ENCODE measurements around the gene NEO1. TPM values are rescaled to one million over a fixed set of nuclear protein-coding genes. Genes with fewer than 3 reads are reported as not detected.

NEO1 gene
- total and polyA plus RNA-seq, 2 of the 13 experiments (the other 11 are each of a cell fraction or from before 2014, with no cell fraction given), result 8.4 to 11.0 TPM

- TF ChIP-seq, protein P1, sequence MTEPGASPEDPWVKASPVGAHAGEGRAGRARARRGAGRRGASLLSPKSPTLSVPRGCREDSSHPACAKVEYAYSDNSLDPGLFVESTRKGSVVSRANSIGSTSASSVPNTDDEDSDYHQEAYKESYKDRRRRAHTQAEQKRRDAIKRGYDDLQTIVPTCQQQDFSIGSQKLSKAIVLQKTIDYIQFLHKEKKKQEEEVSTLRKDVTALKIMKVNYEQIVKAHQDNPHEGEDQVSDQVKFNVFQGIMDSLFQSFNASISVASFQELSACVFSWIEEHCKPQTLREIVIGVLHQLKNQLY (CRISPR knock-in tag; IDR thresholded peaks at IDR 0.05), result no peak
- TF ChIP-seq NBN (conservative IDR thresholded peaks at IDR 0.05) (no peak), RCOR2 (CRISPR knock-in tag; IDR thresholded peaks at IDR 0.05) (no peak), CREBL2 (CRISPR knock-in tag; IDR thresholded peaks at IDR 0.05; ENCODE audit: borderline replicate concordance) (no peak), KLF12 (CRISPR knock-in tag; IDR thresholded peaks at IDR 0.05; ENCODE audit: borderline replicate concordance) (no peak), GATAD2A (CRISPR knock-in tag; IDR thresholded peaks at IDR 0.05) (0 out of 2 replicates have a peak, but pooled peaks have one; percentile 19), ZNF782 (CRISPR knock-in tag; IDR thresholded peaks at IDR 0.05; ENCODE audit: borderline replicate concordance) (no peak), ZNF841 (CRISPR knock-in tag; IDR thresholded peaks at IDR 0.05; ENCODE audit: borderline replicate concordance) (no peak), ZFP37 (CRISPR knock-in tag; IDR thresholded peaks at IDR 0.05; ENCODE audit: borderline replicate concordance) (no peak), ZNF616 (CRISPR knock-in tag; IDR thresholded peaks at IDR 0.05; ENCODE audit: low read depth) (no peak), SETDB1 (CRISPR knock-in tag; IDR thresholded peaks at IDR 0.05; ENCODE audit: borderline replicate concordance) (no peak), JUND (CRISPR knock-in tag; IDR thresholded peaks at IDR 0.05) (no peak), KDM6A (CRISPR knock-in tag; IDR thresholded peaks at IDR 0.05; ENCODE audit: low read depth) (no peak), FOSL1 (CRISPR knock-in tag; IDR thresholded peaks at IDR 0.05; ENCODE audit: borderline replicate concordance) (no peak), ARID3A (IDR thresholded peaks at IDR 0.05; ENCODE audit: low read depth, low read length) (no peak), FIP1L1 (IDR thresholded peaks at IDR 0.05; ENCODE audit: borderline replicate concordance, insufficient read depth, low read depth, low read length) (no peak), HCFC1 (IDR thresholded peaks at IDR 0.05; ENCODE audit: low read depth, low read length) (no peak), FOXA1 (IDR thresholded peaks at IDR 0.05) (no peak), FOXA1 (CRISPR knock-in tag; IDR thresholded peaks at IDR 0.05) (0 out of 2 replicates have a peak, but pooled peaks have one; percentile 42), BRD4 (CRISPR knock-in tag; IDR thresholded peaks at IDR 0.05) (no peak), ZNF431 (CRISPR knock-in tag; IDR thresholded peaks at IDR 0.05; ENCODE audit: borderline replicate concordance, low read depth) (no peak), RARA (CRISPR knock-in tag; IDR thresholded peaks at IDR 0.05) (no peak), ZFX (CRISPR knock-in tag; IDR thresholded peaks at IDR 0.05; ENCODE audit: low read depth) (no peak), SRY (CRISPR knock-in tag; IDR thresholded peaks at IDR 0.05) (no peak), KDM5A (IDR thresholded peaks at IDR 0.05; ENCODE audit: borderline replicate concordance, low read length) (no peak)
- TF ChIP-seq, protein P2, sequence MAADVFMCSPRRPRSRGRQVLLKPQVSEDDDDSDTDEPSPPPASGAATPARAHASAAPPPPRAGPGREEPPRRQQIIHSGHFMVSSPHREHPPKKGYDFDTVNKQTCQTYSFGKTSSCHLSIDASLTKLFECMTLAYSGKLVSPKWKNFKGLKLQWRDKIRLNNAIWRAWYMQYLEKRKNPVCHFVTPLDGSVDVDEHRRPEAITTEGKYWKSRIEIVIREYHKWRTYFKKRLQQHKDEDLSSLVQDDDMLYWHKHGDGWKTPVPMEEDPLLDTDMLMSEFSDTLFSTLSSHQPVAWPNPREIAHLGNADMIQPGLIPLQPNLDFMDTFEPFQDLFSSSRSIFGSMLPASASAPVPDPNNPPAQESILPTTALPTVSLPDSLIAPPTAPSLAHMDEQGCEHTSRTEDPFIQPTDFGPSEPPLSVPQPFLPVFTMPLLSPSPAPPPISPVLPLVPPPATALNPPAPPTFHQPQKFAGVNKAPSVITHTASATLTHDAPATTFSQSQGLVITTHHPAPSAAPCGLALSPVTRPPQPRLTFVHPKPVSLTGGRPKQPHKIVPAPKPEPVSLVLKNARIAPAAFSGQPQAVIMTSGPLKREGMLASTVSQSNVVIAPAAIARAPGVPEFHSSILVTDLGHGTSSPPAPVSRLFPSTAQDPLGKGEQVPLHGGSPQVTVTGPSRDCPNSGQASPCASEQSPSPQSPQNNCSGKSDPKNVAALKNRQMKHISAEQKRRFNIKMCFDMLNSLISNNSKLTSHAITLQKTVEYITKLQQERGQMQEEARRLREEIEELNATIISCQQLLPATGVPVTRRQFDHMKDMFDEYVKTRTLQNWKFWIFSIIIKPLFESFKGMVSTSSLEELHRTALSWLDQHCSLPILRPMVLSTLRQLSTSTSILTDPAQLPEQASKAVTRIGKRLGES (CRISPR knock-in tag; IDR thresholded peaks at IDR 0.05; ENCODE audit: borderline replicate concordance), result no peak
- TF ChIP-seq, protein P3, sequence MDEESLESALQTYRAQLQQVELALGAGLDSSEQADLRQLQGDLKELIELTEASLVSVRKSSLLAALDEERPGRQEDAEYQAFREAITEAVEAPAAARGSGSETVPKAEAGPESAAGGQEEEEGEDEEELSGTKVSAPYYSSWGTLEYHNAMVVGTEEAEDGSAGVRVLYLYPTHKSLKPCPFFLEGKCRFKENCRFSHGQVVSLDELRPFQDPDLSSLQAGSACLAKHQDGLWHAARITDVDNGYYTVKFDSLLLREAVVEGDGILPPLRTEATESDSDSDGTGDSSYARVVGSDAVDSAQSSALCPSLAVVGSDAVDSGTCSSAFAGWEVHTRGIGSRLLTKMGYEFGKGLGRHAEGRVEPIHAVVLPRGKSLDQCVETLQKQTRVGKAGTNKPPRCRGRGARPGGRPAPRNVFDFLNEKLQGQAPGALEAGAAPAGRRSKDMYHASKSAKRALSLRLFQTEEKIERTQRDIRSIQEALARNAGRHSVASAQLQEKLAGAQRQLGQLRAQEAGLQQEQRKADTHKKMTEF (CRISPR knock-in tag; IDR thresholded peaks at IDR 0.05), result 0 out of 2 replicates have a peak, but pooled peaks have one; percentile 18
These were observed 52.8 kb downstream of the NEO1 start (continued) for GRCh38 chr15:73105064-73105463.
